NCI-H1092 (cell line): ENCODE data around the gene EPC1.
"Not testable (repeated sequence)": the region's sequence is repeated elsewhere in the genome, so short reads cannot be mapped to it uniquely, and the experiment has no call there.

Source experiments
- DNase-seq: peaks from one replicate; lab custom pipeline; 2025; lab: John Stamatoyannopoulos, UW

The EPC1 gene

DNA sequence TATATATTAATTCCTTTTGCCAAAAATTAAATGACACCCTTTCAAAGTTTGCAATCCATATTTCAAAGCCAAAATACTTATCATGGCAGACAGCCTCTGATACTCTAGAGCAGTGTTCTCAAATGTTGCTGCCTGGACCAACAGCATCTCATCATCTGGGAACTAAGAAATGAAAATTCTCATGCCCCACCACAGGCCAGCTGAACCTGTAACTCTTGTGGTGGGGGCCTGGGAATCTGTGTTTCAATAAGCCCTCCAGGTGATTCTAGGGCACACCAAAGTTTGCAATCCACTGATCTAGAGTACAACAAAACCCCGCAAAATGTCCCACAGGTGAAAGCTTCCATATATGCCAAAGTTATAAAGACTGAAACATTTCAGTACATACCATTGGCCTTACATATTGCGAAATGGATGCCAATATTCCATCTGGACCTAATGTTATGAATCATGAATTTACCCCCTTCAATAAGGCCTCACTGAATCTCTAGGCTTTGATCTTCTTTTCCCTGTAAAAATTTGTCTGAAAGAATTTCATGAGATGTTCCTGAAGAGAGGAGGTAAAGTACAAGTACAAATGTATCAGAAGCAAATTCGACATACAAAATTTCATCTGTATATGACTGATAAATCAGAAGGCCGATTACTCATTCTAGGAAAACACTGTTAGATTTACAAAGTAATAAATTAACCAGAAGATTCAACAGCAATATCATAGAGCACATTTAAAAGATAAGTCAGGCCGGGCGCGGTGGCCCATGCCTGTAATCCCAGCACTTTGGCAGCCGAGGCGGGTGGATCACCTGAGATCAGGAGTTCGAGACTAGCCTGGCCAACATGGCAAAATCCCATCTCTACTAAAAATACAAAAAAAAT, 25.3 kb upstream of the EPC1 start:
- DNase-seq = no peak

DNA sequence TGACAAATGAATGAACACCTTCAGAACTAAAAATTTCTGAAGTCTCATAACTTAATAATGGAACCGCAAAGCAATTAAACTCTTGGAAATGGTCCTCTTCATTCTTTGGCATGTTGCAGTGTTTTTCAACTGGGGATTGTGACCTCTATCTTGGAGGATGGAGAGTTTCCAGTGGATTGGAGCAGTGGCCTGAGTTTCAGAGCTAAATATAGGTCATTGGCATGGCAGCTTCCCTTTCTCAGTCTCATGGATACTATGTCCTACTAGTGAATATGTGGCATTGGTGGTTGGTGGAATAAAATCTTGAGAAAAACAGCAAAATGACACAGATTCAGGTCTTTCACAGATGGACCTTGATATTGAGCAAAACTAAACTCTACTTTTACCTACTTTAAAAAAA, 24.1 kb upstream of the EPC1 start:
- no peak for DNase-seq

DNA sequence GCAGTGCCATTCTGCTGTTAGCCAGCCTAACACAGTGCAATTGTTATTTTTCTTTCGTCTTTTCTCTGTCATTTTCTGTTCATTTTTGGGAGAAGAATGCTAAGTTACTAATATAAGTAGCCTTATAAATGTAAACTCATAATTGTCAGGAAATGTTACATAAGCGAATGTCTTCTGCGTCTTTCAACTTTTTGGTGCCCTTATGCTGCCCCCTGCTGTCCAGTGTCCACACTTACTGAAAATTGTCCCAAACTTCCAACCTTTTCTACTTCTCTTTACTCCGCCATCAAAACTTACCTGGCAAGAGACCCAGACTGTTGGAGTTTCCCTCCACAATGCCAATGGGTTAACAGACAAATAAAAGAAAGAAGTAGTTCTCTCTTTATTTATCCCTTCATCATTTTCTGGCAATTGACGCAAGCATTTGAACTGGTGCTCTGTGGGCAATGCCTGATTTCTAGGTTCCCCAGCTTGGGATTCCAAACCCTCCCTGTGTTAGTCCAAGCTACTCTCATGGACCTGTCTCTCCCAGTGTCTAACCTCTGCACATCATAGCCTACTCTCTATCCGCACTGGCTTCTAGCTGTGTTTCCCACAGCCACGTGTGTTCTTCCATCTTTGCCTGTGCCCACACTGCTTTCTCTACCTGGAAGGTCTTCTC, 21.0 kb upstream of the EPC1 start:
- DNase-seq = no peak

DNA sequence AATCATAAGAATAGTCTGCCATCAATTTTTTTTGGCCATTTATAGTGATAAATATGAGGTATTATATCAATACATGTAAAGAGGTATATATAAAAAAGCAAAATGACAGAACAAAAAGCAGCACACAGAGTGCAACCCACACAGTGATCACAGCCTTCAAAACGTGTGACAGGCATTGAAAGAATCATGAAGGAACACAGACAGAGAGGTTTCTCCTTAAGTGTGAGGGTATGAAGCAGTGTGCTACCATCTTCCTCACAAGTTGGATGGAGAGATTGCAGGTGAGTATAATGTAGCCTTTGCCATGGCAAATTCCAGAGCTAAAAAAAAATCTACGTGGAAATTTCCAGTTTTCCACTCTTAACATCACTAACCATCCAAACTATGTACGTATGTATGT, 19.6 kb upstream of the EPC1 start:
- DNase-seq = no peak

DNA sequence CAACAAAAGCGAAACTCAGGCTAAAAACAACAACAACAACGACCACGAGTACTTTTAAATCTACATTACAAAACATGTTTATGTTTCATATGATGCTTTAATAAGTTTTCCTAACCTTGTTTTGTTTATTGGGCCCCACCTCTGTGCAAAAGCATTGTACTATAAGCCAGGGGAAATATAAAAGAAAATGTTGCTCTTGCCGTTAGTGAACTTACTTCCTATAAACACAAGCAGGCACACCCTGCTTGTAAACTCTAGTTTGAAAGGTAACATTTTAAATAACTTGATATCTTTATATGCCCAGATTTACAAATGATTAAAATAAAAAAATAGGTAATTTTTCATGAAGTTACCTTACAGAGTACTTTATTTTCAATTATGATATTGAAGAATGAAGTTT, 19.2 kb upstream of the EPC1 start:
- DNase-seq = no peak

DNA sequence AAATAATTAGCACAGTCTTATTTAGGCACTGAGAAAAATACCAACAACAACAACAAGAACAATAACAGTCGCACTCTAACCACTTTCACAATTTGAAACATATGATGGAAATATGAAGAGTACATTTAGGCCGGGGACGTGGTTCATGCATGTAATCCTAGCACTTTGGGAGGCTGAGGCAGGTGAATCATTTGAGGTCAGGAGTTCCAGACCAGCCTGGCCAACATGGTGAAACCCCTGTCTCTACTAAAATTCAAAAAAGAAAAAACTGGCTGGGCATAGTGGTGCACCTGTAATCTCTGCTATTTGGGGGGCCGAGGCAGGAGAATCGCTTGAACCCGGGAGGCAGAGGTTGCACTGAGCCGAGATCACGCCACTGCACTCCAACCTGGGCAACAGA, 18.4 kb upstream of the EPC1 start:
- not testable (repeated sequence) for DNase-seq

DNA sequence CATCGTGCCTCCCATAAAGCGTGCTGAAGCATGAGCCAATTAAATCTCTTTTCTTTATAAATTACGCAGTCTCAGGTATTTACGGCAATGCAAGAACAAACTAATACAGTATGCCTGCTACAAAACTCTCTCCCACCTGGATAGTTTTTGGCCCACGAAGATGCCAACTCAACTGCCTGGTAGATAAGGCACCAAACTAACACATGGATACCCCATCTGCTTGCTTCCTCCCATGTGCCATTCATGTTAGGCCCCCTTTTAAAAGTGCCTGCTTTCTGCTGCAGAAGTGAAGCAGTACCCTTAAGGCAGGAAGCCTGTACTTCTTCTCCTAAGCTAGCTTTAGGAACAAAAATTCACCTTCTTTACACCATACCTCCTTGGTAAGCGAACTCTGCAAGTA, 15.6 kb upstream of the EPC1 start:
- DNase-seq = no peak

DNA sequence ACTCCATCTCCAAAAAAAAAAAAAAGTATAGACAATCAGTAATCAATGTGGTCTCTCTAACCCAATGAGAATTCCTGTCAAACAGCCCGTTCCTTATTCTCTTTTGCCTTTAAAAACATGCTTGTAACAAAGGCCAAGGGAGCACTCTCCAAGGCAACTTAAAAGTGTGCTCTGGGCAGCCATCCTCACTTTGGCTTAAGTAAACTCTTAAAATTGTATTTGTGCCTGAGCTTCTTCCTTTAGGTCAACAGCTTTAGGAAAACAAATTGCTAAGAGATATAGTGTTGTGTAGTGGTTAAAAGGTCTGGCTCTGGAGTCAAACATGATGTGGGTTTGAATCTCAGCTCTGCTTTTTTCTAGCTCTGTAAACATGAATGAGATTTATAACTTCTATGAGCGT, 13.9 kb upstream of the EPC1 start:
- no peak for DNase-seq

DNA sequence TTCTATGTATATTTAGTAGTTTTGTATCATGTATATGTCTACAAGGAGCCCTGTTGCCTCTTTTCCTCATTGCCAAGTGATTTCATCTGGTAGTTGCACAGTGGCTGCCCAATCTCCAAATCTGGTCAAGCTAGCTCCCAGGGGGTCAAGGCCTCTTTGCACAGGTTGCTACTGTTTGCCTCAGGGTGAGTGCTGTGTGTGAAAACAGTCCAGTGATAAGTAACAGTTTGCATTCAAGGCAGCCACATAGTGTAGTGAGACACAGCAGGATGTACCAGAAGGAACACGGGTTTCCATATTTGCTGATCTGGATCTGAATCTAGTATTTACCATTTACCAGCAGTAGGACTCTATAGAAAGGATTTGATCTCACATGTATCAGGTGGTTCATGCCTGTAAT, 13.3 kb upstream of the EPC1 start:
- DNase-seq = no peak

DNA sequence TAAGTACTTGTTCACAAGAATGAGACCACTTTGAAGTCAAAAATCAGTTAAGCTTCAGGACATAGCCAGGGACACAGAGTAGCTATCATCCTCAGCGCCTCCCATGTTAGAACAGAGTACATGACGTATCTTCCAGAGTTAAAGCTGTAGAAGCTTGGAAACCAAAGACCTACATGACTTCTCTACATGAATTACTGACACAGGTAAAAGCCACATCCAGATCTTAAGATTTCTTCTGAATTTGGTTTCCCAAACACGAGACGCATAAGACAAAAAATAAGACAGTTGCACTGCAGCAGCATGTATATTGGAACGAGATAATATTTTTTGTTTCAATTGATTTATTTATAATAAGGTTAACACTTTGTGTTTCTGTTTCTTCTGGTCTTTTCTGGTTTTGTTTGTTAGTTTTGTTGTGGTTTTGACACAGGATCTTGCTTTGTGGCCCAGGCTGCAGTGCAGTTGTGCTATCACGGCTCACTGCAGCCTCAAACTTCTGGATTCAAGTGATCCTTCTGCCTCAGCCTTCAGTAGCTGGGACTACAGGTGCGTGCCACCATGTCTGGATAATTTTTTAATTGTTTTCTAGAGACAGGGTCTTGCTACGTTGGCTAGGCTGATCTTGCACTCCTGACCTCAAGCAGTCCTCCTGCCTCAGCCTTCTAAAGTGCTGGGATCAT, 10.2 kb upstream of the EPC1 start:
- DNase-seq = no peak

DNA sequence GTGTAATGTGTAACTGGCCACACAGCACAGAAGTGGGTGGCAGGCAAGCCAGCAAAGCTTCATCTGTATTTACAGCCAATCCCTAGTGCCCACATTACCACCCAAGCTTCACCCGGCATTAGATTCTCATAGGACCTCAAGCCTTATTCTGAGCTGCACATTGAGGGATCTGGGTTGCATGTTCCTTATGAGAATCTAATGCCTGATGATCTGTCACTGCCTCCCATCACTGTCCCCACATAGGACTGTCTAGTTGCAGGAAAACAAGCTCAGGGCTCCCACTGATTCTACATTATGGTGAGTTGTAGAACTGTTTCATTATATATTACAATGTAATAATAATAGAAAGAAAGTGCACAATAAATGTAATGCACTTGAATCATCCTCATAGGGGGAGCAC, 7.7 kb upstream of the EPC1 start:
- not testable (repeated sequence) for DNase-seq

DNA sequence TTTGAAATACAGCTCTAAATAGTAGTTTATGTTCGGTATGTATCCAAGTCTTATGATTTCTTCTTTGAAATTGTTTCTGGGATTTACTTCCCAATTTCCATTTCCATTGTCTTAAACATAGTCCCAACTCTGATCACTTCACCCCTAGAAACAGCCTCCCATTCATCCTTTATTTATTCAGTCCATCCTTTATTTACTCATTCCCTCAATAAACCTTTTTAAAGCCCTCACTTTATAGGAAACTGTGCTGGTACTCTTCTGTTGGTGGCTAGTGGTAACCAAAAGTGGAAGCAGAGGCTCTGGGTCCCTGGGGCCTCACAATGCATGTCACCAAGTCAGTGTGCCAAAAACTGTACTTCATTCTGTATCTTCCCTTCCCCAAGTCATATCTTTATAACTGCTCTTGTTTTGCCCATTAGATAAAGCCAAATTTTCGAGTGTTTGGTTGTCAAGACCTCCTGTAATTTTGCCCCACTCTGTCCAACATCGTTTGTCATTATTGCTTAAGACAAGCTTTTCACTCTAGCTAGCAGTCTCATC, 3.9 kb upstream of the EPC1 start:
- peak; percentile 20 for DNase-seq

DNA sequence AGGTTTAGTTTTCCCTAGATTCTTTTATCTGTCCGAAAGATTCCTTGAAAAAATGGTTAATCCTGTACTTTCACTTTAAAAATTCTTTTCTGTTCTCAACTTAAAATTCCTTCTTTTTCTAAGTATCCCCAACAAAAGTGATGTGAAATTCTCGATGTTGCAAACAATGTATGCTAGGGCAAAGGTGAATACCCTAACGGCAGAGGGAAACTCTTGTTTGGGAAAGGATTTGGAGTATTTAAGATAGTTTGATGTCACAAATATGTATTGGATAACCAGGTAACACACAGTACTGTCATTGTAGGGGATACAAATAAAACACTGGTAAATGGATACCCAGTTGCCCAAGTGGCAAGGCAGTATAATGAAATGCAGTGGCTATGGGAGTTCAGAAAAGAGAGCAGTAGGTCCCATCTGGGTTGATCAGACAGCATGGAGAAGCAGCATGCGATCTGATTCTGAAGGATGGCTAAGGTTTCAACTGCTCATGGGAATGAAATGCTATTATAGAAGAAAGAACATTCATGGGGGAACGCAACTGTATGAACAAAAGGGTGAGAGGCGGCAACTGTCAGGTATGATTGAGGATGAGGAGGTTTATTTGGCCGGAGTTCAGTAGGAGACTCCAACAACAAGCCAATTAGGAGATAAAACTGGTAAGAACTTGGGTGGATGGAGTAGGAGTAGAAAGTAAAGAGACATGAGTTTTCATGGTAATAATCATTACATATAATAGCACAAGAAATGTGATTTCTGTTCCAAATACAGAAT, 3.2 kb upstream of the EPC1 start:
- no peak for DNase-seq

DNA sequence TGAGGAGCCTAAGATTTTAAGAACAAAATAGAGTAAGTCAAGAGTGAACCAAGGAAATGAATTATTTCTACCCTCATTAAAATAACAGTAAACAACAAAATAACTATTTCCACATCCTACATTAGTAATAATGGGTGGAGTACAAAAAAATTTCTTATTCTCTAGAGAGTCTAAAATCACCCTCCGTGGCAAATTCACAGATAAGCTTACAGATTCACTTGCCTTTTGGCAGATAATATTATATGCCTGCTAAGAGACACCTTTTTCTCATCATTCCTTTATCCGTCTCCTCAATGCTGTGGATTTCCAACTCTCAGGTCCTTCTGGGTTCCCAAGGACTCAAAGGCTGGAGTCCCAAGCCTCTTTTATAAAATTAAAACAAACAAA, 2.2 kb upstream of the EPC1 start:
- DNase-seq = no peak

DNA sequence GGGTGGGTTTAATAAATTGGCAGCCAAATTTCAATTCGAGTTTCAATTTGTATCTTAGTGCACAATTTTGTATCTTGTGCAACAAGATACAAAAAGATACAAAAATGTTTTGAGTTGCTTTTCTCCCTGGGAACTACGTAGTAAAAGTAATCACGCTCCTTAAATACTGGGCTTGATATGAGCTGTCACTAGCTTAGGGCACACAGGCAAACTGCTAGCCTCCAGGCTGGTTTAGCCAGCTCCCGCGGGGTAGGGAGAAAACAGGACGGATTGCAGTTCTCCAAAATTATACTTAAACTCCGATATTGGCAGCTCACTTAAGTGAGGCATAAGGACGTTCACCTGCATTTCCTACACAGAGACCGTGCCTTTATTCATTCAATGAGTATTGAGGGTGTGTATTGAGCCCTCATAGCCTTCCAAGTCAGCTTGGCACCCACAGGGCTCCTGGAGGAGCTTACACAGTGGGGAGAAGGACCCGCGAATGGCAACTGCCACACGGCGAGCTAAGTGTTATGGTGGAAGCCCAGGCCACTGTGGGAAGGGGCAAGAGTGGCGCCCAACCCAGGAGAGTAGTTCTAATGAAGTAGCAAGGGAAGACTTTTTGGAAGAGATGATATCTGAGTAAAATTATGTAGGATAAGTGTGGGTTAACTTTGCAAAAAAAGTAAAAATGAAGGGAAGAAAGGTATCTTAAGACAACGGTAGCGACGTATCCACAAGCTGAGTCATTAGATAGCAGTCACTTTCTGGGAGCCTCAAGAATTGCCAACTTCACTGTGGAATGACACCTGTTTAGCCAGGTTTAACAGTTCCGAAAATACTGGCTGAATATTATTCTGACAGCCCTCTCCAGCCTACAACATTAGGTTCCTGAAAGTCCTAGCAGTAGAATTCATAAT, 1.6 kb upstream of the EPC1 start:
- DNase-seq = no peak

DNA sequence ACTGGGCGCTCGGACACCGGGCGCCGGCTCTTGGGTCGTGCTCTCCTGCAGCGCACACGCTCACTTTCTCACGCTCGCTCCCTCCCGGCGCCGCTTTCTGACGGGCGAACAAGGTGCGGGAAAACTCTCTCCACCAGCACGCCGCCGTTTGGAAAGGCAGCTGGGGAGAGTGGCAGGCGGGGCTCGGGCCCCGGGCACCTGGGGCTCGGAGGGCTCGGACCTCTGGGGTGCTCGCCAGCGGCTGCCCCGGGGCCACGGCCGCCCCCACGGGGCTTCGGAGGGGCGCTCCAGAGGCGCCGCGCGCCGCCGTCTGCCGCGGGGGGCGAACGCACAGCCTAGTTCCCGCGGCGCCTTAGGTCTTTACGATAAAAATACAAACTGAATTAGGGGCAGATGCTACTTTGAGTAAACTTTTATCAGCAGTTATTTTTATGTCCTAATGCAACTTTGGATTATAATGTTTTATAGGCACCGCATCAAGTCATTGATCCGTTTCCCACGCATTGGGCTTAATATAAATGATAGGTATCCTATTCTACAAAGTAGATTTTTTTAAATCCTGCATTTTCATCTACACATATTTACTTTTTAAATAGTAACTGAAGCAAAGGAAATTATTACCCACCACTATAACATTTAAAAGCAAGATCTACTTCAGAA, 535 bp upstream of the EPC1 start:
- no peak for DNase-seq

DNA sequence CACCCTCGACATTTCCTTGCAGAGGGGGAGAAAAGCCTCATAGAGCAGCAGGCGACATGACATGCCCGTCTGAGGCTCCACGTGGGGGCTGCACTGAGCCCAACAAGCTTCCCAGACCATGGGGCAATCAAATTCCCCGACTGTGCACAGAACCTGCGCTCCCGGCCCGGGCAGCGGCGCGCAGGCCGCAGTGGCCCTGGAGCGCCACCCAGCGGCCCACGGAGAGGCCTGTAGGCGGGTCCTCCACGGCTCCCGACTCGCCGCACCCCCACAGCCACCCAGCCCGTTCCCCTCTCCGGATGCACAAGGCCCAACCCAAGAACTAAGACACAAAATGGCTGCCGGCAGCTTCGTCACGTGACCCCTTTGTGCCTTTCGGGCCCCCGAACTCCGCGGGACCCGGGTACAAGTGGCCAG, 816 bp downstream of the EPC1 start:
- DNase-seq = peak; percentile 86

DNA sequence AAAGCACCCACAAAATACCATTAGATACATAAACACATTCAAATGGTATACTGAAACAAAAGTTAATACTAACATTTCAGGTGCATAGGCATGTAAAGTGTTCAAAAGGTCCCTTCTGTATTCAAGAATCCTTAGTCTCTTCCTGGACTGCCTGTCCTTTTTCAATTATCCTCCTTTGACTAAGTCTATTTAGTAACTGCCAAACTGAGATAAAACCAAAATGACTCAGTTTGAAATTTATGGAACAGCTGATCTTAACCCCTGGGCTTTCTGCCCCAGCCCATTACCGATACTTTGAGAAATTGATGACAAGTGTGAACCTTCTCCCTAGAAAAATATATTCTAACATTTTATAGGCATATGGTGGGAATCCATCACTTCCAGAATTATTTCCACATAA, 5.4 kb downstream of the EPC1 start:
- DNase-seq = no peak

DNA sequence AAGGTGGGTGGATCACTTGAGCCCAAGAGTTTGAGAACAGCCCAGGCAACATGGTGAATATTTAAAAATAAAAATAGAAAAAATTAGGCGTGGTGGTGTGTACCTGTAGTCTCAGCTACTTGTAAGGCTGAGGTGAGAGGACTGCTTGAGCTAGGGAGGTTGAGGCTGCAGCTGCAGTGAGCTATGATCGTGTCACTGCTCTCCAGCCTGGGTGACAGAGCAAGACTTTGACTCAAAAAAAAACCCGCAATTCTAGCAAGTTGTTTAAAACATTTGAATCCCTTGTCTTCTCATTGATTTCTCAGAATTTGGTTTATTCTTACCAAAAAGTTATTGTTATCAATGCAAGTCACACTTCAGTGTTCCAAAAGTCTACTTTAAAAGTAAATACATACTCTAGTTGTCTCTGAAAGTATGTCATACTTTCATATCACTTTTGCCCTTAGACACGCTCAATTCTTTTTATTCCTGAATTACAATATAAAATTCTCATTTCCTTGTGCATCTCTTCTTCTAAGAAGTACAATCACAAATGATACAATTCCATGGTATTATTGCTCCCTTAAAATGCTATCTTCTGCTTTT, 6.3 kb downstream of the EPC1 start:
- DNase-seq = no peak

DNA sequence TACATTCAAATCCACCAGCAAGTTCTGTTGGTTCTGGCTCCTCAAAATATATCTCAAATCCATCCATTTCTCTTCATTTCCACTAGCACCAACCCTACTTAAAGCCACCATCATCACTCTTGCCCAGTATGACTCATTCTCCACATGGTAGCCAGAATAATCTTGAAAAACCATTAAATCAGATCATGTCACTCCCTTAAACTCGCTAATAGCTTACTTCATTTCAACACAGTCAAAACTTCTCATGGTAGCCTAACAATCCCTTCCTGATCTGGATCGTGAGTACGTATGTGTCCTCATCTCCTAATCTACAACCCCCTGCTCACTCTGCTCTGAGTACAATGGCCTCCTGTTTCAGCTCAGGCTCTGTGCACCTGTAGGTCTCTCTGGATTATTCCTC, 8.7 kb downstream of the EPC1 start:
- DNase-seq = no peak
